ENCODE measurements around the gene SERPINE2.
"Not testable (repeated sequence)": the region's sequence is repeated elsewhere in the genome, so short reads cannot be mapped to it uniquely, and the experiment has no call there.

SERPINE2 gene

GRCh38 chr2:223971731-223972130, 67.4 kb downstream of the SERPINE2 start:
- no peak for DNase-seq

- peak; percentile 70 for DNase-seq
Observed at GRCh38 chr2:223970343-223971128, 68.5 kb downstream of the SERPINE2 start.

- DNase-seq, result no peak
Observed at GRCh38 chr2:223969856-223970255, 69.2 kb downstream of the SERPINE2 start.

GRCh38 chr2:223969315-223969714, 69.8 kb downstream of the SERPINE2 start:
- no peak for DNase-seq

- no peak for DNase-seq
Observed at GRCh38 chr2:223967981-223968380, 71.1 kb downstream of the SERPINE2 start.

GRCh38 chr2:223959688-223960087, 79.4 kb downstream of the SERPINE2 start:
- no peak for DNase-seq

- peak; percentile 96 for DNase-seq
Observed at GRCh38 chr2:223957092-223957851, 81.8 kb downstream of the SERPINE2 start, which contains the start of gene MRPL44. Gene MRPL44 (plus strand): TSS chr2:223957463. CDS start chr2:223957473, 10 bp downstream.

GRCh38 chr2:223956300-223956699, 82.8 kb downstream of the SERPINE2 start:
- DNase-seq, result no peak

- DNase-seq, result no peak
Observed at GRCh38 chr2:223954401-223954800, 84.7 kb downstream of the SERPINE2 start.

- no peak for DNase-seq
Observed at GRCh38 chr2:223952280-223952968, 86.7 kb downstream of the SERPINE2 start.

- no peak for DNase-seq
Observed at GRCh38 chr2:223950448-223951347, 88.4 kb downstream of the SERPINE2 start.

- no peak for DNase-seq
Observed at GRCh38 chr2:223949241-223949840, 89.7 kb downstream of the SERPINE2 start.

- DNase-seq, result no peak
Observed at GRCh38 chr2:223947711-223948205, 91.3 kb downstream of the SERPINE2 start.

GRCh38 chr2:223945755-223946154, 93.3 kb downstream of the SERPINE2 start:
- DNase-seq, result no peak

GRCh38 chr2:223944703-223945531, 94.2 kb downstream of the SERPINE2 start, which contains the start of gene WDFY1:
Gene WDFY1 (minus strand): TSS chr2:223945335. CDS start chr2:223945284, 51 bp downstream.
- DNase-seq, result peak; percentile 79

- peak; percentile 27 for DNase-seq
Observed at GRCh38 chr2:223944166-223944702, 94.9 kb downstream of the SERPINE2 start.

GRCh38 chr2:223943561-223944008, 95.5 kb downstream of the SERPINE2 start:
- no peak for DNase-seq

- DNase-seq, result no peak
Observed at GRCh38 chr2:223943135-223943534, 96.0 kb downstream of the SERPINE2 start.

GRCh38 chr2:223941579-223942277, 97.4 kb downstream of the SERPINE2 start:
- peak; percentile 51 for DNase-seq

GRCh38 chr2:223939438-223939837, 99.6 kb downstream of the SERPINE2 start:
- DNase-seq, result not testable (repeated sequence)
